Measurements from ENCODE around the gene RRP36. TPM values are rescaled to one million over a fixed set of nuclear protein-coding genes. Genes with fewer than 3 reads are reported as not detected.

RRP36 gene
- total and polyA plus RNA-seq, 11 donors = 18.7 to 53.4 (median 32.3) TPM

GRCh38 chr6:43043310-43043709, 21.9 kb downstream of the RRP36 start:
- H3K27ac ChIP-seq = no peak overlapping the region
- 91 to 96% (median 94%) methylated on average over 9 of the region's 9 CpGs for WGBS, 4 donors
- intact Hi-C loops (cut with DNase I) = no loop called here
- H3K27me3 ChIP-seq = no peaks in the 10 kb centered on the region
- no peak for DNase-seq
- ATAC-seq = no peak
- H3K9me3 ChIP-seq = no peaks in the 10 kb centered on the region
- no peak for TF ChIP-seq CTCF (IDR thresholded peaks at IDR 0.05)
- TF ChIP-seq POLR2A (IDR thresholded peaks at IDR 0.05) = no peak
- H3K4me3 ChIP-seq = no peak overlapping the region
- H3K4me1 ChIP-seq = no peaks in the 10 kb centered on the region
- peaks cover 0 to 91% (median 69%) of the 10 kb centered on the region in 9 donors for H3K36me3 ChIP-seq

DNA sequence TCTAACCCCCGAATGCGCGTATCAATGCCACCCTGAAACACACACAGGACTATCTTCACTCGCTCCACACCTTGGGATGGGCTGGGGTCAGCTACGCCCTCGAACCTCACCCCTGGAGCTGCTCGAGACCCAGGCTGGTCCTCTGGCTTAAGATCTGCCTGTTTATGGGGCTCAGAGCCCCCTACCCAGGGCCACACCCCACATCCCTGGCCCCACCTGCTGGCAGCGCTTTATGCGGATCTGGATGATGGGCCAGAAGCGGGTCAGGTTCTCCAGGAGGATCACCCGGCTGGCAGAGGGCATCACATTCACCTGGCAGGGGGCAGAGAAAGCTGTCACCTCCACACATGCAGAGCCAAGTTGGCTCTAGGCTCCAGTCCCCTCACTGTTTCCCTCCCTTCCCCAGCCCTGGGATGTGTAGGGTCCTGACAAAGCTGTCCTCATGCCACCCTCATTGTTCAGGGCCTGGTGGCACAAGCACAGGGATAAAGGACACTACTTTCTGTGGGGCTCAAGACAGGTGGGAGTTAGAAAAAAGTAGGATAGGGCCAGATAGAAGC, 24.0 kb downstream of the RRP36 start:
- 90 to 94% (median 93%) methylated on average over 5 to 11 of the region's 11 CpGs for WGBS, 4 donors
- no peaks in the 10 kb centered on the region for H3K9me3 ChIP-seq
- no peaks in the 10 kb centered on the region for H3K27me3 ChIP-seq
- H3K36me3 ChIP-seq = peaks cover 0 to 91% (median 70%) of the 10 kb centered on the region in 9 donors
- ATAC-seq (no peak), DNase-seq (no peak)
- intact Hi-C loops (cut with DNase I) = no loop called here
- no peak overlapping the region for H3K27ac ChIP-seq
- no peak overlapping the region for H3K4me3 ChIP-seq
- H3K4me1 ChIP-seq = no peaks in the 10 kb centered on the region
- TF ChIP-seq POLR2A (IDR thresholded peaks at IDR 0.05) = no peak
- TF ChIP-seq CTCF (IDR thresholded peaks at IDR 0.05) = no peak

DNA sequence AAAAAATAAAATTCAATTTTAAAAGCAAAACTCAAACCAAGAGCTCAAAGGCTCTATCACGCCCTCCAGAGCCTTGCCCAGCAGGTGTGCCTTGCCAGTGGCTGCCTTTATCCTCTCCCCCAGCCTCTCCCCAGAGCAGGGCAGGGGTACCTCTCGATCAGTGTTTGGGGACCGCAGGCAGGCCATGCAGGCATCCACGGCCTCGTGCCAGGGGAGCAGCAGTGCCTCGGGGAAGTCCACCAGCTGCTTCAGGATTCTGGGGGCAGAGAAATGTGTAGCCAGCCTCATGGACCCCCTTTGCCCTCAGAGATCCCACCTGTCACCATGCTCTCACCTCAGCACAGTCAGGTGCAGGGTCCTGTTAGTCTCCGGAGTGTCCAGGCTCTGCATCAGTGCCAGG, 26.6 kb downstream of the RRP36 start:
- WGBS, 4 donors = 89 to 94% (median 91%) methylated on average over 6 to 7 of the region's 7 CpGs
- no peaks in the 10 kb centered on the region for H3K27me3 ChIP-seq
- no peak for DNase-seq
- no peak overlapping the region for H3K4me3 ChIP-seq
- no peaks in the 10 kb centered on the region for H3K9me3 ChIP-seq
- peaks cover 0 to 12% (median 4%) of the 10 kb centered on the region in 12 donors for H3K4me1 ChIP-seq
- intact Hi-C loops (cut with DNase I) = no loop called here
- ATAC-seq = no peak
- H3K27ac ChIP-seq = no peak overlapping the region
- peaks cover 0 to 73% (median 54%) of the 10 kb centered on the region in 9 donors for H3K36me3 ChIP-seq
- TF ChIP-seq POLR2A (IDR thresholded peaks at IDR 0.05) (no peak), CTCF (IDR thresholded peaks at IDR 0.05) (no peak)

- no peak overlapping the region for H3K27ac ChIP-seq
- peaks cover 0 to 25% (median 10%) of the 10 kb centered on the region in 12 donors for H3K4me1 ChIP-seq
- no peaks in the 10 kb centered on the region for H3K9me3 ChIP-seq
- H3K36me3 ChIP-seq = peaks cover 0 to 58% (median 47%) of the 10 kb centered on the region in 9 donors
- 93 to 96% (median 95%) methylated on average over 14 to 17 of the region's 17 CpGs for WGBS, 4 donors
- no peak overlapping the region for H3K4me3 ChIP-seq
- intact Hi-C loops (cut with DNase I) = loop anchor here in 6 of 10 donors (5.0 to 10.0 kb wide), 4 partner anchors 34 to 149 kb away; no protein-coding TSS in a partner anchor
- H3K27me3 ChIP-seq = no peaks in the 10 kb centered on the region
- DNase-seq = no peak
- ATAC-seq = no peak
- no peak for TF ChIP-seq POLR2A (IDR thresholded peaks at IDR 0.05)
- no peak for TF ChIP-seq CTCF (IDR thresholded peaks at IDR 0.05)
Measured at GRCh38 chr6:43050981-43051380, 29.6 kb downstream of the RRP36 start.
